Measurements from ENCODE around the gene LYL1. TPM values are rescaled to one million over a fixed set of nuclear protein-coding genes. Genes with fewer than 3 reads are reported as not detected.

The LYL1 gene
- total RNA-seq, 4 donors from 2014 or later, result 4.2 to 10.9 (median 7.7) TPM

GRCh38 chr19:13104848-13105711 lies 2.4 kb upstream of the LYL1 start:
- intact Hi-C loops (cut with DNase I), result no loop called here
- Histone ChIP-seq H3K4me1 (peaks cover 0 to 17% of the 10 kb centered on the region in 2 donors), H3K27me3 (no peaks in the 10 kb centered on the region), H3K4me3 (replicated peaks in 1 of 3) (no peak overlapping the region), H3K36me3 (peaks cover 0 to 9% of the 10 kb centered on the region in 2 donors), H3K9me3 (no peaks in the 10 kb centered on the region), H3K27ac (peak overlapping the region in 1 of 3 donors; percentile 26)
- no peak for DNase-seq
- no peak for TF ChIP-seq CTCF (IDR thresholded peaks at IDR 0.05)
- no peak for TF ChIP-seq POLR2A (IDR thresholded peaks at IDR 0.05)
- WGBS, 2 donors, result 72 to 77% methylated on average over 17 to 25 of the region's 29 CpGs

GRCh38 chr19:13104360-13104847 lies 1.7 kb upstream of the LYL1 start:
- DNase-seq, result peak; percentile 43 to 51
- Histone ChIP-seq H3K4me1 (peaks cover 0 to 21% of the 10 kb centered on the region in 2 donors), H3K4me3 (replicated peaks in 1 of 3) (no peak overlapping the region)

GRCh38 chr19:13103581-13104359 lies 1.1 kb upstream of the LYL1 start:
- no peak for DNase-seq
- Histone ChIP-seq H3K4me3 (replicated peaks in 1 of 3) (no peak overlapping the region), H3K9me3 (no peaks in the 10 kb centered on the region), H3K4me1 (peaks cover 2 to 27% of the 10 kb centered on the region in 2 donors), H3K36me3 (peaks cover 0 to 5% of the 10 kb centered on the region in 2 donors), H3K27ac (peak overlapping the region; percentile 46 to 68 (median 63)), H3K27me3 (no peaks in the 10 kb centered on the region)
- no peak for TF ChIP-seq CTCF (IDR thresholded peaks at IDR 0.05)
- no peak for TF ChIP-seq POLR2A (IDR thresholded peaks at IDR 0.05)
- WGBS, 2 donors, result 79 to 80% methylated on average over 10 to 12 of the region's 13 CpGs
- intact Hi-C loops (cut with DNase I), result no loop called here

More at GRCh38 chr19:13104360-13104847, 1.7 kb upstream of the LYL1 start:
- 32 to 55% methylated on average over 5 to 14 of the region's 33 CpGs for WGBS, 2 donors
- Histone ChIP-seq H3K9me3 (no peaks in the 10 kb centered on the region), H3K27ac (peak overlapping the region in 1 of 3 donors; percentile 26), H3K36me3 (peaks cover 0 to 8% of the 10 kb centered on the region in 2 donors), H3K27me3 (no peaks in the 10 kb centered on the region)
- intact Hi-C loops (cut with DNase I), result no loop called here
- TF ChIP-seq POLR2A (IDR thresholded peaks at IDR 0.05) (no peak), CTCF (IDR thresholded peaks at IDR 0.05) (peak in 5 of 6 experiments; percentile 44 to 75 (median 50))

GRCh38 chr19:13102416-13102665 lies 317 bp downstream of the LYL1 start:
- H3K36me3 ChIP-seq, result peaks cover 0 to 1% of the 10 kb centered on the region in 2 donors
- H3K9me3 ChIP-seq, result no peaks in the 10 kb centered on the region
- H3K27ac ChIP-seq, result peak overlapping the region; percentile 41 to 63 (median 46)
- TF ChIP-seq POLR2A (IDR thresholded peaks at IDR 0.05) (no peak), CTCF (IDR thresholded peaks at IDR 0.05) (no peak)
- H3K4me1 ChIP-seq, result peaks cover 14 to 40% of the 10 kb centered on the region in 2 donors
- 10 to 18% methylated on average over 2 to 7 of the region's 7 CpGs for WGBS, 2 donors
- H3K27me3 ChIP-seq, result no peaks in the 10 kb centered on the region
- no peak for DNase-seq
- intact Hi-C loops (cut with DNase I), result no loop called here
- H3K4me3 ChIP-seq (replicated peaks in 1 of 3), result peak overlapping the region in 1 of 3 donors; percentile 13

Measured in thyroid gland (tissue), 4 donors.